LNCaP clone FGC (cell line): ENCODE results near the gene SSBP4.

Source experiments
- DNase-seq: peaks from one replicate; pipeline ENCODE4 v3.0.0-alpha.2; 2011; ENCODE audit warnings: low read depth
- H3K4me3 ChIP-seq: 2 replicates; pipeline ENCODE4 v1.5.1; 2011; ENCODE audit warnings: mild to moderate bottlenecking, low read depth, low read length, control low read depth
- TF ChIP-seq, protein P1 (sequence below): IDR thresholded peaks from 2 replicates; pipeline ENCODE4 v1.5.1; 2012; ENCODE audit warnings: mild to moderate bottlenecking; ENCODE audit not compliant: control insufficient read depth, insufficient read depth; ENCODE audit errors: extremely low read depth

Gene SSBP4

DNA sequence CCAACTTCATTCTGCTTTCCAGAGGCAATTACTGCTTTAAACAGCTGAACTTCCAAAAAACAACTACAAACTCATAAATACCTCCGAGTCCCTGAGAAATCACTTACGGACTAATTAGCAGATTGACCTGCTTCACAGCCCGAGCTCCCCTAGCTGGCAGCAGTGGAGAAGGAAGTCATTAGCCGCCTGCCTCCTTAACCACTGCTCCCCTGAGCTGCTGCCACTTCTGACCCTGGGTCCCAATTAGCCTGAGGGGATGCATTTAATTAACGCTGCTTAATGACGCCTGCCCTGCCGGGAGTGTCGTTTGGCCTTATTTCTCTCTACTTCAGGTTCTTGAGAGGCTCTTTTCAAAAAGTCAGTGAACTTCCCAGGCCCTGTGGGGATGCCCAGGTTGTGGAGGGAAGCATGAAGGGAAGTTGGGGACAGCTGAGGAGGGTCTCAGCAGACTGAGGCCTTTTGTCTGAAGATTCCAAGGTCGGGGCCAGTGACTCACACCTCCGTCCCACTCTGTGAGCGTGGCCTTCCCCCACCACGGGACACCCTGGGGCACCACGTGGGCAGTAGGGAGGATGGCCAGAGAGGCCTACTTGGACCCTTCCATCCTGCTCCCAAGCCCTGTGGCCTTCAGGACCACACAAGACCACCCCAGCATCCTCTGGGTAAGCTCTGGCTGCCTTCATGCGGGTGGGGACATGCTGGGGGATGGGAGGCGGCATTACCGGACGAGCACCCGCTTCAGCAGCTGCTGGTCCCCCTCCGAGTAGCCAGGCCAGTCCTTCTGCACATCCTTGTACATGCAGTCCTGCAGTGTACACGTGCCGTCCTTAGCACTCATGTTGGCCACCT lies 38.5 kb downstream of the SSBP4 start:
- H3K4me3 ChIP-seq: no peak overlapping the region

DNA sequence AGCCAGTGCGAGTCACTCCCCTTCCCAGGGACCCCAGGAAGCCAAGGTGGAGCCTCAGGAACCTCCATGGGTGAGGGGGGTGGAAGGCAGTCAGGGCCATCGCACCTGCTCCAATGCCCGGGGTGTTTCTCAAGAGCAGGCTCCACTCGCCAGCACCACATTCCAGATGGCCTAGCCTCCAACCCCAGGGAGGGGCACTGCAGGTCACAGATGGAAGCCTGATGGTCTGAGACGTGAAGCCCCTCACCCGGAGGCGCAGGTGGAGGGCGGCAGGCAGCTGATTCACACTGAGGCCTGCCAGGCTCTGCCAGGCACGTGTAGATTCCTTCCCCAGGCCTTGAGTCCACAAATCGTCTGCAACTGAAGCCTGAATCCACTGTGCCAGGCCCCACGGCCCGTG lies 41.7 kb downstream of the SSBP4 start:
- H3K4me3 ChIP-seq: no peak overlapping the region
- TF ChIP-seq, protein P1, sequence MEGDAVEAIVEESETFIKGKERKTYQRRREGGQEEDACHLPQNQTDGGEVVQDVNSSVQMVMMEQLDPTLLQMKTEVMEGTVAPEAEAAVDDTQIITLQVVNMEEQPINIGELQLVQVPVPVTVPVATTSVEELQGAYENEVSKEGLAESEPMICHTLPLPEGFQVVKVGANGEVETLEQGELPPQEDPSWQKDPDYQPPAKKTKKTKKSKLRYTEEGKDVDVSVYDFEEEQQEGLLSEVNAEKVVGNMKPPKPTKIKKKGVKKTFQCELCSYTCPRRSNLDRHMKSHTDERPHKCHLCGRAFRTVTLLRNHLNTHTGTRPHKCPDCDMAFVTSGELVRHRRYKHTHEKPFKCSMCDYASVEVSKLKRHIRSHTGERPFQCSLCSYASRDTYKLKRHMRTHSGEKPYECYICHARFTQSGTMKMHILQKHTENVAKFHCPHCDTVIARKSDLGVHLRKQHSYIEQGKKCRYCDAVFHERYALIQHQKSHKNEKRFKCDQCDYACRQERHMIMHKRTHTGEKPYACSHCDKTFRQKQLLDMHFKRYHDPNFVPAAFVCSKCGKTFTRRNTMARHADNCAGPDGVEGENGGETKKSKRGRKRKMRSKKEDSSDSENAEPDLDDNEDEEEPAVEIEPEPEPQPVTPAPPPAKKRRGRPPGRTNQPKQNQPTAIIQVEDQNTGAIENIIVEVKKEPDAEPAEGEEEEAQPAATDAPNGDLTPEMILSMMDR: no peak

More for the DNA sequence above, 38.5 kb downstream of the SSBP4 start:
- TF ChIP-seq, protein P1: no peak
- no peak for DNase-seq

DNA sequence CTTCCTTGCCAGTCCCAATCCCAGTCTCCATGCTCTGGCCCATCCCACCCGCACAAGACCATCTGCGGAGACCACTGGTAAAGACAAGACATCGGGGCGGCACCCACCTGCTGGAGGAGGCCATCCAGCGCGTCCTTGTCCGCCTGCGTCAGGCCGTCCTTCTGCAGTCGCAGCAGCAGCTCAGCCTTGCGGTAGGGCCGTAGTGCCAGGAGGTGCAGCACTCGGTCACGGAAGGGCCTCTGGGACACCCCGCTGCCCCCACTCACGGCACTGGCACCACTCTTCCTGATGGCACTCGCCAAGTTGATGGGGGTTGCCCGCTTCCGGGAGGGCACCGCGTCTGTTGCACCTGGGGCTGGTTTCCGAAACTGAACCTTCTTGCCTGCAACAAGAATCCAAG lies 42.3 kb downstream of the SSBP4 start:
- no peak overlapping the region for H3K4me3 ChIP-seq
- TF ChIP-seq, protein P1: no peak
- DNase-seq: no peak

More for the DNA sequence above, 41.7 kb downstream of the SSBP4 start:
- no peak for DNase-seq

DNA sequence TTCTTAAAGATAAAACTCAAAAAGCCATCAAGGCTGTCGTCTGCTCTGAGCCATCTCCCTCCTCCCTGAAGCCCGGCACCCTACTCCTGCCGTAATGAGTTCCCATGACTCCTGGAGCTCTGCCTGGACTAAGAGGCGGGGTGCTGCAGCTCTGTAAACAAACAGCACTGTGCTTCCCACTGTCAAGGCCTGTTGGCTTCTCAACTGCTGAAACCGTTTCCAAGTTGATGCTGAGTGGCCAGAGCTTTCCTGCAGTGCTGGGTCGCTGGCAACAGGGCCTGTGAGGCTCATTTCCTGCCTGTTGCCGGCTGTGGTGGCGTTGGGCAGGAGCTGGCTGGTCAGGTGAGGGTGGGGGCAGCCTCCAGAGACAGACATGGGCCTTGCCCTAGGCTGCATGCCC lies 45.4 kb downstream of the SSBP4 start:
- DNase-seq: peak; percentile 99

DNA sequence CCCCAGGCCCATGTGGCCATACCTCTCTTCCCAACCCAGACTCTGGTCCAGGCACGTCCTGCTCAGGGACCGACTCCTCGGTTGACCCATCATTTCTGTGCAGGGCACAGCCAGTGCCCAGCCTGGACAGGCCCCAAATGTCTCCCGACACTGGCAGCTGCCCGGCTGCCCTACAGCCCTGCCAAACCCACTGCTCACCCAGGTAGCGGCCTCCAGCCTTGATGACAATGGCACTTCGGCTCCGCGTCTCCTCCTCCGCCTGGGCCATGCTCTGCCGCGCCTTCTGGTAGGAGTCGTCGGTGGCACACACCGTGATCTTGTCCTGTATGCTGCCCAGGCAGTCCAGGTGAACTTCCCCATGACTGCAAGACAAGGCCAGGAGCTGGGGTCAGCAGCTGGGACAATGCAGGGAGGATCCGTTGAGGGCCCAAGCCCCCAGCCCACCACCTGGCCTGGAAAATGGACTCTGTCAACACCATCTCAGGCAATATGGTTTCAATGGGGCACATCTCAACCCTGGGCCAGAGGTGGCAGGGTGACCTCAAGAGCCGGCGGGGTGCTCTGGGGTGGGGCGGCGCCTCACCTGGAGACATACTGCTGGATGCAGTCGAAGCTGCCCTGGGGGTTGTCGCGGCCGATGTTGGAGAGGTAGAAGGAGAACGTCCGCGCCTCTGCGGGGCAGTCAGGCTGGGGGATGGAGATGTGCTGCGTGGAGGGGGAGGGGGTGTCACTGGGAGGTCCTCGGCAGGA lies 46.2 kb downstream of the SSBP4 start:
- TF ChIP-seq, protein P1: no peak
- H3K4me3 ChIP-seq: no peak overlapping the region
- no peak for DNase-seq

More for the DNA sequence above, 45.4 kb downstream of the SSBP4 start:
- TF ChIP-seq, protein P1: no peak
- no peak overlapping the region for H3K4me3 ChIP-seq

DNA sequence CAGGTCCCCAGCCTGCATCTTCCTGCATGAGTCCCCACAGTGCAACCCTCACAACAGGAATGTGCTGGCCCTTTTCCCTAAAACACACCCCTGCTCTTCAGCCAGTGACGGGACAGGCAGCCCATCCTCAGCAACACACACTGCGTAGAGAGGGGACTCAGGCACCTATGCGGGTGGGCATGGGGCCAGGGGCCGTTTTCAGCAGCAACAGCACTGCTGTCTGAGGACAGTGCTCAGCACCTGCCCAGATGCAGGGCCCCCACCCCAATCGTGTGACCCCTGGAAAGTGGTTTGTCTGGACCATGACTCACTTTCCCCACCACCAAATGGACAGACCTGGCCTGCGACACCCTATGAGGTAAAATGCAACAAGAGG lies 46.8 kb downstream of the SSBP4 start:
- TF ChIP-seq, protein P1: no peak
- DNase-seq: no peak

More for the DNA sequence above, 46.8 kb downstream of the SSBP4 start:
- no peak overlapping the region for H3K4me3 ChIP-seq
